SJSA1 (cell line): Measurements from ENCODE around the gene TMSB4X. TPM values are rescaled to one million over a fixed set of nuclear protein-coding genes. Genes with fewer than 3 reads are reported as not detected.
"Not testable (repeated sequence)": the region's sequence is repeated elsewhere in the genome, so short reads cannot be mapped to it uniquely, and the experiment has no call there.

Experiments used
- DNase-seq, 2 experiments: peaks; one replicate each; pipeline ENCODE4 v3.0.0-alpha.2; 2015 to 2020; ENCODE audit warnings: low spot score in 2 of 2, low read depth in 1 of 2
- H3K27ac ChIP-seq: fragments of 250-450 bp; sonication (Bioruptor Pico); 2 replicates; pipeline ENCODE4 v1.5.1; 2020; ENCODE audit warnings: mild to moderate bottlenecking, moderate library complexity
- H3K27me3 ChIP-seq: fragments of 250-450 bp; sonication (Bioruptor Pico); replicated peaks from 2 replicates; pipeline ENCODE4 v1.5.1; 2020; ENCODE audit warnings: mild to moderate bottlenecking, moderate library complexity
- H3K36me3 ChIP-seq: fragments of 250-450 bp; sonication (Bioruptor Pico); 2 replicates; pipeline ENCODE4 v1.5.1; 2020; ENCODE audit warnings: mild to moderate bottlenecking
- H3K4me1 ChIP-seq: fragments of 250-450 bp; sonication (Bioruptor Pico); replicated peaks from 2 replicates; pipeline ENCODE4 v1.6.1; 2021; ENCODE audit warnings: mild to moderate bottlenecking
- H3K4me3 ChIP-seq: fragments of 250-450 bp; sonication (Bioruptor Pico); 2 replicates; pipeline ENCODE4 v1.5.1; 2020; ENCODE audit warnings: mild to moderate bottlenecking
- H3K9me3 ChIP-seq: fragments of 250-450 bp; sonication (Bioruptor Pico); replicated peaks from 2 replicates; pipeline ENCODE4 v1.5.1; 2020; ENCODE audit warnings: mild to moderate bottlenecking
- total RNA-seq: library from RNA; depleted of rRNA; stranded (reverse); fragments of >200 nt; shearing (Covaris generic); gene quantifications from 2 replicates; pipeline ENCODE4 v1.2.3, GENCODE V29; 2014

The TMSB4X gene
- total RNA-seq, 1 experiment from 2014 or later = 4,755 TPM

- Histone ChIP-seq H3K9me3 (no peaks in the 10 kb centered on the region), H3K27ac (no peak overlapping the region), H3K4me3 (no peak overlapping the region), H3K36me3 (no peaks in the 10 kb centered on the region), H3K4me1 (peaks cover 17% of the 10 kb centered on the region), H3K27me3 (no peaks in the 10 kb centered on the region)
- no peak for DNase-seq
Observed at GRCh38 chrX:12961196-12961718, 13.7 kb upstream of the TMSB4X start.

GRCh38 chrX:12962041-12962504 lies 12.8 kb upstream of the TMSB4X start:
- Histone ChIP-seq H3K27ac (no peak overlapping the region), H3K27me3 (no peaks in the 10 kb centered on the region), H3K4me1 (peaks cover 8% of the 10 kb centered on the region), H3K4me3 (no peak overlapping the region), H3K36me3 (no peaks in the 10 kb centered on the region), H3K9me3 (no peaks in the 10 kb centered on the region)
- no peak for DNase-seq

- not testable (repeated sequence) for H3K9me3 ChIP-seq, H3K4me3 ChIP-seq, H3K36me3 ChIP-seq, H3K4me1 ChIP-seq, H3K27ac ChIP-seq, H3K27me3 ChIP-seq, DNase-seq
Observed at GRCh38 chrX:12963210-12963850, 11.6 kb upstream of the TMSB4X start.

GRCh38 chrX:12965131-12965940 lies 9.6 kb upstream of the TMSB4X start:
- DNase-seq = no peak
- Histone ChIP-seq H3K4me3 (no peak overlapping the region), H3K27ac (no peak overlapping the region), H3K9me3 (no peaks in the 10 kb centered on the region), H3K27me3 (no peaks in the 10 kb centered on the region), H3K36me3 (no peaks in the 10 kb centered on the region), H3K4me1 (peaks cover 5% of the 10 kb centered on the region; the same call in 1 of the 2 replicates)

GRCh38 chrX:12966151-12966550 lies 8.8 kb upstream of the TMSB4X start:
- Histone ChIP-seq H3K27ac (no peak overlapping the region), H3K4me1 (peaks cover 10% of the 10 kb centered on the region; the same call in 1 of the 2 replicates), H3K27me3 (no peaks in the 10 kb centered on the region), H3K4me3 (no peak overlapping the region), H3K36me3 (no peaks in the 10 kb centered on the region), H3K9me3 (no peaks in the 10 kb centered on the region)
- DNase-seq = no peak

- no peak for DNase-seq
- Histone ChIP-seq H3K36me3 (no peaks in the 10 kb centered on the region), H3K4me3 (no peak overlapping the region), H3K4me1 (peaks cover 10% of the 10 kb centered on the region; the same call in 1 of the 2 replicates), H3K27me3 (no peaks in the 10 kb centered on the region), H3K9me3 (no peaks in the 10 kb centered on the region), H3K27ac (no peak overlapping the region)
Observed at GRCh38 chrX:12967711-12968465, 7.0 kb upstream of the TMSB4X start.

GRCh38 chrX:12970691-12971202 lies 4.2 kb upstream of the TMSB4X start:
- peak in 1 of 2 experiments; percentile 33 for DNase-seq
- peaks cover 12% of the 10 kb centered on the region for H3K4me1 ChIP-seq
- H3K27me3 ChIP-seq = no peaks in the 10 kb centered on the region
- no peaks in the 10 kb centered on the region for H3K9me3 ChIP-seq
- H3K36me3 ChIP-seq = peaks cover 8% of the 10 kb centered on the region
- H3K4me3 ChIP-seq = no peak overlapping the region
- H3K27ac ChIP-seq = no peak overlapping the region

- Histone ChIP-seq H3K4me3 (no peak overlapping the region), H3K9me3 (no peaks in the 10 kb centered on the region), H3K27me3 (no peaks in the 10 kb centered on the region), H3K36me3 (peaks cover 15% of the 10 kb centered on the region), H3K27ac (no peak overlapping the region), H3K4me1 (peaks cover 11% of the 10 kb centered on the region)
- DNase-seq = no peak
Observed at GRCh38 chrX:12971282-12972003, 3.5 kb upstream of the TMSB4X start.

GRCh38 chrX:12972243-12972642 lies 2.7 kb upstream of the TMSB4X start:
- H3K4me1 ChIP-seq = peaks cover 11% of the 10 kb centered on the region
- H3K4me3 ChIP-seq = no peak overlapping the region
- no peaks in the 10 kb centered on the region for H3K27me3 ChIP-seq
- H3K9me3 ChIP-seq = no peaks in the 10 kb centered on the region
- DNase-seq = no peak
- H3K27ac ChIP-seq = no peak overlapping the region
- H3K36me3 ChIP-seq = peaks cover 23% of the 10 kb centered on the region

GRCh38 chrX:12972878-12973560 lies 1.9 kb upstream of the TMSB4X start:
- no peaks in the 10 kb centered on the region for H3K27me3 ChIP-seq
- peaks cover 31% of the 10 kb centered on the region for H3K36me3 ChIP-seq
- H3K27ac ChIP-seq = no peak overlapping the region
- no peak for DNase-seq
- no peaks in the 10 kb centered on the region for H3K9me3 ChIP-seq
- H3K4me3 ChIP-seq = no peak overlapping the region
- H3K4me1 ChIP-seq = peaks cover 16% of the 10 kb centered on the region

- Histone ChIP-seq H3K36me3 (peaks cover 33% of the 10 kb centered on the region), H3K27me3 (no peaks in the 10 kb centered on the region), H3K9me3 (no peaks in the 10 kb centered on the region), H3K27ac (peak overlapping the region; percentile 87), H3K4me1 (peaks cover 21% of the 10 kb centered on the region), H3K4me3 (peak overlapping the region; percentile 63)
- no peak for DNase-seq
Observed at GRCh38 chrX:12973561-12974304, 1.2 kb upstream of the TMSB4X start.

GRCh38 chrX:12974305-12974795 lies 560 bp upstream of the TMSB4X start:
- peak overlapping the region; percentile 63 for H3K4me3 ChIP-seq
- peaks cover 27% of the 10 kb centered on the region for H3K4me1 ChIP-seq
- H3K9me3 ChIP-seq = no peaks in the 10 kb centered on the region
- peak overlapping the region; percentile 87 for H3K27ac ChIP-seq
- DNase-seq = peak in 1 of 2 experiments; percentile 80
- peaks cover 33% of the 10 kb centered on the region for H3K36me3 ChIP-seq
- H3K27me3 ChIP-seq = no peaks in the 10 kb centered on the region
